ENCODE results near the gene PPIE.

PPIE gene

DNA sequence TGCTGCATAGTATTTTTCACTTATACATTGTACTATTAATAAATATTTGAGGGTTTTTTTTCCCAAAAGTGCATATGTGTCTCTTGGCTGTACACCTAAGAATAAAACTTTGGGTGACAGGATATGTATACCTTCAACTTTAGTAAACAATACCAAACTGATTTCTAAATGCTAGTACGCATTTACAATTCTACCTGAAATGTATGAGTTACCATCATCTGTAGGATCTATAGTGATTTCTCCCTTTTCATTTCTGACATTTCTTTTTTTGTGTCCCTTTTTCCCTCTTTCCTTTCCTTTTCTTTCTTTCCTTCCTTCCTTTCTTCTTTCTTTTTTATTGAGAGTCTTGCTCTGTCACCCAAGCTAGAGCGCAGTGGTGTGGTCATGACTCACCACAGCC, 66.7 kb downstream of the PPIE start:
- DNase-seq (ENCODE audit: low spot score): no peak

DNA sequence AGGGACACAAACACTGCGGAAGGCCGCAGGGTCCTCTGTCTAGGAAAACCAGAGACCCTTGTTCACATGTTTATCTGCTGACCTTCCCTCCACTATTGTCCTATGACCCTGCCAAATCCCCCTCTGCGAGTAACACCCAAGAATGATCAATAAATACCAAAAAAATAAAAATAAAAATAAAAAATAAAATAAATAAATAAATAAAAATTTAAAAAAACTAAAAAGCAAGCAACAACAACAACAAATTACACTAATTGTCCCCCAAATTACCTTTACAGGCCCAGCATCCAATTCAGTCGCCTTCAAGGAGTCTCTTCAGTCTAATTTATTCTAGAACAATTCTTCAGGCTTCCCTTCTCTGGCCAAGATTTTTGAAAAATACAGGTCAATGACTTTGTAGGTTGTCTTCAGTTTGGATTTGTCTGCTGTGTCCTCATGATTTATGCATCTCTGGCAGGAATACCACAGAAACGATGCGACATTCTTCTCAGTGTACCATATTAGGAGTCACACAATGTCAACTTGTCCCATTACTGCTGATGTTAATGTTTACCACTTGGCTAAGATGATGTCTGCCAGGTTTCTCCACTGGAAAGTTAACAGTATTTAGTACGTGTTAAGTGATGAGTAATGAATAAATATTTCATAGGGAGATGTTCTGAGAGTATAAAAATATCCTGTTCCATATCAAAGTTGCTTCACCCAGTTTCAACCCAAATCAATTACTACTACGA, 70.3 kb downstream of the PPIE start:
- no peak for DNase-seq (ENCODE audit: low spot score)

GRCh38 chr1:39812913-39813312, 74.2 kb downstream of the PPIE start:
- DNase-seq (ENCODE audit: low spot score): no peak
